ENCODE data around the gene ACTN3.

DNA sequence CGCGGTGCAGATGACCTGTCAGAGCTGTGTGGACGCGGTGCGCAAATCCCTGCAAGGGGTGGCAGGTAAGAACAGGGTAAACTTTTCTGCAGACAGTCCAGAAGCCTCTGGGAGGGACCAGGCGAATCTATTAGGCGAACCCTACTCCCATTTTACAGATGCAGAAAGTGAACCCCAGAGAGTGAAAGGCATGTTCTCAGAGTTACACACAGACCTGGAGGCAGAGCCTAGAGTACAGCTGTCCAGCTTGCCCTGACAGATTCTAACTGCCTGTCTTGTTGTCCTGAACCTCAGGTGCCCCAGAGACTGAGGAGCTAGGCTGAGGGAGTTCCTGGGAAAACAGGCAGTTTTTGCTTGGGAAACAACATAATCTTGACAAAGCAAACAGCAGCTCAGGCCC, 46.9 kb downstream of the ACTN3 start:
- no peak for TF ChIP-seq SMC3 (IDR thresholded peaks at IDR 0.05)
- no peak for TF ChIP-seq KDM1A (IDR thresholded peaks at IDR 0.05; ENCODE audit: low read depth)
- no peak for TF ChIP-seq NFE2L2 (conservative IDR thresholded peaks at IDR 0.05; ENCODE audit: low read length)
- no peak for TF ChIP-seq FOSL2 (IDR thresholded peaks at IDR 0.05)
- TF ChIP-seq FOSL2 (CRISPR knock-in tag; IDR thresholded peaks at IDR 0.05) = no peak
- TF ChIP-seq PHF8 (IDR thresholded peaks at IDR 0.05; ENCODE audit: borderline replicate concordance, low read depth) = no peak
- TF ChIP-seq, protein P1, sequence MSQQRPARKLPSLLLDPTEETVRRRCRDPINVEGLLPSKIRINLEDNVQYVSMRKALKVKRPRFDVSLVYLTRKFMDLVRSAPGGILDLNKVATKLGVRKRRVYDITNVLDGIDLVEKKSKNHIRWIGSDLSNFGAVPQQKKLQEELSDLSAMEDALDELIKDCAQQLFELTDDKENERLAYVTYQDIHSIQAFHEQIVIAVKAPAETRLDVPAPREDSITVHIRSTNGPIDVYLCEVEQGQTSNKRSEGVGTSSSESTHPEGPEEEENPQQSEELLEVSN (IDR thresholded peaks at IDR 0.05; ENCODE audit: borderline replicate concordance, low read depth) = no peak
- TF ChIP-seq, protein P2, sequence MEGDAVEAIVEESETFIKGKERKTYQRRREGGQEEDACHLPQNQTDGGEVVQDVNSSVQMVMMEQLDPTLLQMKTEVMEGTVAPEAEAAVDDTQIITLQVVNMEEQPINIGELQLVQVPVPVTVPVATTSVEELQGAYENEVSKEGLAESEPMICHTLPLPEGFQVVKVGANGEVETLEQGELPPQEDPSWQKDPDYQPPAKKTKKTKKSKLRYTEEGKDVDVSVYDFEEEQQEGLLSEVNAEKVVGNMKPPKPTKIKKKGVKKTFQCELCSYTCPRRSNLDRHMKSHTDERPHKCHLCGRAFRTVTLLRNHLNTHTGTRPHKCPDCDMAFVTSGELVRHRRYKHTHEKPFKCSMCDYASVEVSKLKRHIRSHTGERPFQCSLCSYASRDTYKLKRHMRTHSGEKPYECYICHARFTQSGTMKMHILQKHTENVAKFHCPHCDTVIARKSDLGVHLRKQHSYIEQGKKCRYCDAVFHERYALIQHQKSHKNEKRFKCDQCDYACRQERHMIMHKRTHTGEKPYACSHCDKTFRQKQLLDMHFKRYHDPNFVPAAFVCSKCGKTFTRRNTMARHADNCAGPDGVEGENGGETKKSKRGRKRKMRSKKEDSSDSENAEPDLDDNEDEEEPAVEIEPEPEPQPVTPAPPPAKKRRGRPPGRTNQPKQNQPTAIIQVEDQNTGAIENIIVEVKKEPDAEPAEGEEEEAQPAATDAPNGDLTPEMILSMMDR (IDR thresholded peaks at IDR 0.05) = no peak

Data from A549 (cell line).